Measurements from ENCODE around the gene TENM3.

Gene TENM3

DNA sequence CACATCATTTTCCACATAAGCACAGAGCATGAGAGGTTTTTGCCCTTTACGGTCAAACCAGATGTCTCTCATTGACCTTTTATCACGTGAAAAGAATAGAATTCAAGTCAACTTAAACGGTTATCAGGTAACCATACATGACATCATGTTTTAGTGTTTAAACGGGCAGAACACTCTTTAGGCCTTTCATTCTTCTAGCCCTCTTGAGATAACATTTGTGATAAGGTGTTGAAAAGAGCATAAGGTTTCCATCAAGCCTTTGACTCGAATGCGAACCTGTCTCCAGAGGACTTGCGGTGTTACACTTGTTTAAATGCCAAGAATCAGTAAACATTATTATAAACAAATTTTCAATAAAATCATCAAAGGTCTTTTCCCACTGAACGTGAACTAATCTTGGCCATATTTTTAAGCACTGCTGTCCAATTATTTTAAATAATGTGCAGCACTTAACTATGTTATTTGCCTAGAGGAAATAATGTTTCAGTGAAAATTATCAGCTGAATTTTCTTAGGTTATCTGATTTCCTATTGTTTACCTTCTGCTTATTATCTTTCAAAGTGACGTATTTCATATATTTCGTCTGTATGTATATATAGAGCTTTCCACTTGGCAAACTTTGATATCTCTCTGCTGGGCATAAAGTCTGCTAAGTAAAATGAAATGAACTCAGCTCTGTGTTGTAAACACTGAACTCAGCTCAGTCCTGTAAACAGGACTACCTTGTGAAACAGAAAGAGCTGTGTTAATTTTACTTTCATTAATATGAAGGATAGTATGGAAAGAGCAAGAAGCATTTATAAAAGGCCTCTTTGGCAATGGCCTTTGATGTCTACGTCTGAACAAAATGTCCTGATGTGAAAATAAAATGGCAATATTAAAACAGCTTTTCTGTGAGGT, 33.3 kb downstream of the TENM3 start:
- Mint-ChIP-seq H3K9me3 (peaks cover 25% of the 10 kb centered on the region), H3K36me3 (ENCODE audit: low read depth) (peaks cover 30% of the 10 kb centered on the region), H3K27ac (peak overlapping the region; percentile 83), H3K4me1 (peaks cover 52% of the 10 kb centered on the region), H3K27me3 (ENCODE audit: low read depth, poor library complexity) (peaks cover 2% of the 10 kb centered on the region), H3K4me3 (no peak overlapping the region)
- no peak for TF ChIP-seq CTCF (IDR thresholded peaks at IDR 0.05)
- no peak for DNase-seq

- H3K27ac Mint-ChIP-seq = no peak overlapping the region
- H3K4me3 Mint-ChIP-seq = no peak overlapping the region
- peaks cover 43% of the 10 kb centered on the region for H3K4me1 Mint-ChIP-seq
- H3K36me3 Mint-ChIP-seq (ENCODE audit: low read depth) = peaks cover 26% of the 10 kb centered on the region
- peaks cover 2% of the 10 kb centered on the region for H3K27me3 Mint-ChIP-seq (ENCODE audit: low read depth, poor library complexity)
- no peak for DNase-seq
- H3K9me3 Mint-ChIP-seq = peaks cover 16% of the 10 kb centered on the region
- TF ChIP-seq CTCF (IDR thresholded peaks at IDR 0.05) = no peak
Measured at GRCh38 chr4:182277377-182277776, 34.2 kb downstream of the TENM3 start.

- Mint-ChIP-seq H3K4me1 (peaks cover 30% of the 10 kb centered on the region), H3K9me3 (peaks cover 4% of the 10 kb centered on the region), H3K27me3 (ENCODE audit: low read depth, poor library complexity) (peaks cover 2% of the 10 kb centered on the region)
Measured at GRCh38 chr4:182278729-182279128, 35.5 kb downstream of the TENM3 start.

GRCh38 chr4:182280436-182281111, 37.4 kb downstream of the TENM3 start:
- Mint-ChIP-seq H3K36me3 (ENCODE audit: low read depth) (peaks cover 16% of the 10 kb centered on the region), H3K27me3 (ENCODE audit: low read depth, poor library complexity) (peaks cover 2% of the 10 kb centered on the region), H3K9me3 (no peaks in the 10 kb centered on the region), H3K4me1 (peaks cover 20% of the 10 kb centered on the region), H3K4me3 (no peak overlapping the region), H3K27ac (no peak overlapping the region)
- no peak for TF ChIP-seq CTCF (IDR thresholded peaks at IDR 0.05)
- no peak for DNase-seq

More at GRCh38 chr4:182278729-182279128, 35.5 kb downstream of the TENM3 start:
- Mint-ChIP-seq H3K27ac (peak overlapping the region; percentile 31), H3K4me3 (no peak overlapping the region), H3K36me3 (ENCODE audit: low read depth) (peaks cover 19% of the 10 kb centered on the region)
- DNase-seq = no peak
- no peak for TF ChIP-seq CTCF (IDR thresholded peaks at IDR 0.05)

DNA sequence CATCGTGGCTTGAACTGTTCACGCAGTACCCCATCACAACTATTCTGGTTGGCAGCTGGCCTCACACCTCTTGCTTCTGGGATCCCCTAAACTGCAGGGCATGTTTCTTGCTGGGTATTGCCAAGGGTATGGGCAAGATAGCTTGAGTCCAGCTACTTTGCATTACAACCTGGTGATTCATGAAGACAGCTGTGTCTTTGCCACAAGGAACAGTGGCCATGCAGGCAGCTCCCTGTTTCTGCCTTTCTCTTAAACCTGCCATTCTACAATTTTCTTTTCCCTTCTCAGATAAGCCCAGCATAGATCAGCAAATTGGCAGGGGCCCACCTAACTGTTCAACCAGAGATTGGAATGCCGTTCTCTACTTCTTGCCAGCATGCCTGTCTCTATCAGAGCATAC, 42.8 kb downstream of the TENM3 start:
- DNase-seq = no peak

More for the DNA sequence above, 42.8 kb downstream of the TENM3 start:
- H3K4me3 Mint-ChIP-seq = no peak overlapping the region
- peaks cover 26% of the 10 kb centered on the region for H3K4me1 Mint-ChIP-seq
- TF ChIP-seq CTCF (IDR thresholded peaks at IDR 0.05) = no peak
- H3K36me3 Mint-ChIP-seq (ENCODE audit: low read depth) = peaks cover 41% of the 10 kb centered on the region
- peaks cover 3% of the 10 kb centered on the region for H3K27me3 Mint-ChIP-seq (ENCODE audit: low read depth, poor library complexity)
- H3K9me3 Mint-ChIP-seq = peaks cover 4% of the 10 kb centered on the region
- peak overlapping the region; percentile 68 for H3K27ac Mint-ChIP-seq
